Measurements from ENCODE around the gene ASAP3.

The ASAP3 gene

GRCh38 chr1:23483321-23484252, at the start of gene ASAP3:
ASAP3 (minus strand) TSS chr1:23484179; CDS start chr1:23484133, 46 bp downstream.
- no peak for TF ChIP-seq ZFX (IDR thresholded peaks at IDR 0.05; ENCODE audit: borderline replicate concordance)
- TF ChIP-seq CTCF (IDR thresholded peaks at IDR 0.05): peak; percentile 54
- H3K27ac ChIP-seq: peak within 1 kb of the TSS; percentile 81

- H3K27ac ChIP-seq: no peak overlapping the region
- TF ChIP-seq CTCF (IDR thresholded peaks at IDR 0.05): no peak
- no peak for TF ChIP-seq ZFX (IDR thresholded peaks at IDR 0.05; ENCODE audit: borderline replicate concordance)
Measured at GRCh38 chr1:23533246-23534023, 49.5 kb upstream of the ASAP3 start.

- TF ChIP-seq ZFX (IDR thresholded peaks at IDR 0.05; ENCODE audit: borderline replicate concordance): no peak
- TF ChIP-seq CTCF (IDR thresholded peaks at IDR 0.05): no peak; the same call in 1 of the 2 replicates
- H3K27ac ChIP-seq: peak overlapping the region; percentile 98
Measured at GRCh38 chr1:23531562-23532094, 47.6 kb upstream of the ASAP3 start.

- TF ChIP-seq ZFX (IDR thresholded peaks at IDR 0.05; ENCODE audit: borderline replicate concordance) (no peak), CTCF (IDR thresholded peaks at IDR 0.05) (peak; percentile 27; the same call in 1 of the 2 replicates)
- peak within 1 kb of the TSS; percentile 98 for H3K27ac ChIP-seq
Measured at GRCh38 chr1:23530747-23531561, 47.0 kb upstream of the ASAP3 start, which contains the start of gene E2F2. E2F2 (minus strand) TSS chr1:23531233; CDS start chr1:23530793, 440 bp downstream.

GRCh38 chr1:23530087-23530746, 46.2 kb upstream of the ASAP3 start:
- peak overlapping the region; percentile 98 for H3K27ac ChIP-seq
- TF ChIP-seq CTCF (IDR thresholded peaks at IDR 0.05) (no peak; the same call in 1 of the 2 replicates), ZFX (IDR thresholded peaks at IDR 0.05; ENCODE audit: borderline replicate concordance) (no peak)
